K562 (cell line): ENCODE measurements around the gene ACOT13. TPM values are rescaled to one million over a fixed set of nuclear protein-coding genes. Genes with fewer than 3 reads are reported as not detected.
"Not testable (repeated sequence)": the region's sequence is repeated elsewhere in the genome, so short reads cannot be mapped to it uniquely, and the experiment has no call there.

Source experiments
- ATAC-seq: fragments of 200-7000 bp; cut with Tn5 transposase; 3 replicates; pipeline ENCODE4 v1.9.1; 2020; ENCODE audit warnings: moderate library complexity
- BruUV-seq: library from RNA; stranded (reverse); fragments of 400-500 nt; replicated peaks from 2 replicates; lab custom pipeline; 2021; lab: Mats Ljungman, UMichigan
- CTCF ChIA-PET: fragments of 300-600 bp; formaldehyde crosslinking; extraction: SDS; loops from one replicate; lab custom pipeline; 2021; ENCODE audit warnings: low intra/inter-chr PET ratio; lab: Yijun Ruan, JAX
- POLR2A ChIA-PET: fragments of 300-600, 350-650 bp; sonication (Branson Sonifier 250); formaldehyde crosslinking; extraction: SDS; loops from one replicate; lab custom pipeline; 2021; ENCODE audit warnings: antibody characterized with exemption, inconsistent platforms; lab: Yijun Ruan, JAX
- DNase-seq, 4 experiments: peaks; one replicate each; pipeline versions ENCODE4 v3.0.0 to v3.0.0-alpha.2; 2011 to 2018; ENCODE audit warnings: low spot score in 3 of 4, mixed read lengths in 3 of 4; ENCODE audit errors: extremely low read depth in 1 of 4
- FAIRE-seq: peaks from 2 replicates; lab custom pipeline; 2011; peaks lifted over from hg19 to GRCh38; lab: Jason Lieb, UNC
- H2AFZ ChIP-seq: 2 replicates; pipeline ENCODE4 v1.6.0; 2011; ENCODE audit warnings: low read depth, low read length, control low read depth, inconsistent platforms
- H3K27ac ChIP-seq: fragments of 200-600 bp; 3 replicates; pipeline ENCODE4 v1.8.0; 2011; ENCODE audit warnings: low read depth, mild to moderate bottlenecking, control low read depth, inconsistent platforms, low read length, moderate library complexity, mixed read lengths; ENCODE audit errors: extremely low read depth
- H3K27me3 ChIP-seq, 2 experiments: fragments of 300-600 bp in 1 of 2; 2 replicates in 1 of 2; 3 replicates in 1 of 2; pipeline versions ENCODE4 v1.6.0 to v1.8.0; 2011; ENCODE audit warnings: inconsistent platforms in 2 of 2, low read length in 2 of 2, mild to moderate bottlenecking in 1 of 2, mixed read lengths in 1 of 2, moderate library complexity in 1 of 2; ENCODE audit not compliant: control insufficient read depth in 2 of 2, insufficient read depth in 2 of 2
- H3K36me3 ChIP-seq: fragments of 300-600 bp; 3 replicates; pipeline ENCODE4 v1.8.0; 2011; ENCODE audit warnings: mild to moderate bottlenecking, low read length, inconsistent platforms; ENCODE audit not compliant: control insufficient read depth, insufficient read depth
- H3K4me1 ChIP-seq, 2 experiments: fragments of 200-600 bp in 1 of 2; replicated peaks in 1 of 2; 2 replicates in 1 of 2; 3 replicates in 1 of 2; pipeline versions ENCODE4 v1.5.1 to v1.8.0; 2011; ENCODE audit warnings: inconsistent platforms in 2 of 2, low read length in 2 of 2, mild to moderate bottlenecking in 1 of 2, mixed read lengths in 1 of 2, moderate library complexity in 1 of 2; ENCODE audit not compliant: control insufficient read depth in 2 of 2, insufficient read depth in 2 of 2
- H3K4me2 ChIP-seq: 2 replicates; pipeline ENCODE4 v1.6.1; 2011; ENCODE audit warnings: low read length, control low read depth, inconsistent platforms, mixed read lengths; ENCODE audit not compliant: insufficient read depth
- H3K4me3 ChIP-seq: fragments of 200-600 bp; sonication (generic), shearing (Covaris generic); 2 replicates; pipeline ENCODE4 v1.5.1; 2016; ENCODE audit warnings: control low read depth, inconsistent platforms
- H3K79me2 ChIP-seq: fragments of 200-600 bp; 3 replicates; pipeline ENCODE4 v1.8.0; 2011; ENCODE audit warnings: low read length, inconsistent platforms; ENCODE audit not compliant: control insufficient read depth, insufficient read depth
- H3K9ac ChIP-seq, 2 experiments: 2 replicates each; pipeline versions ENCODE4 v1.6.0 to v1.6.1; 2011; ENCODE audit warnings: low read depth in 2 of 2, low read length in 2 of 2, control low read depth in 1 of 2, inconsistent platforms in 1 of 2, mild to moderate bottlenecking in 1 of 2, mixed read lengths in 1 of 2; ENCODE audit not compliant: insufficient read depth in 1 of 2
- H3K9me1 ChIP-seq: one replicate; pipeline ENCODE4 v1.6.0; 2011; ENCODE audit warnings: inconsistent platforms, mild to moderate bottlenecking, low read length, moderate library complexity; ENCODE audit not compliant: control insufficient read depth, insufficient read depth
- H3K9me3 ChIP-seq: replicated peaks from 2 replicates; pipeline ENCODE4 v1.5.1; 2011; ENCODE audit warnings: low read depth, low read length, inconsistent platforms; ENCODE audit not compliant: control insufficient read depth, insufficient read depth
- H4K20me1 ChIP-seq: replicated peaks from 2 replicates; pipeline ENCODE4 v1.6.1; 2011; ENCODE audit warnings: low read length, inconsistent platforms, mixed read lengths; ENCODE audit not compliant: control insufficient read depth, insufficient read depth
- C11orf30 ChIP-seq: fragments of 450-650 bp; IDR thresholded peaks from 2 replicates; pipeline ENCODE4 v1.6.1; 2016; ENCODE audit warnings: low read depth, mild to moderate bottlenecking
- HNRNPK ChIP-seq: fragments of 200-400 bp; formaldehyde crosslinking; IDR thresholded peaks from one replicate; pipeline ENCODE4 v1.6.1; 2018; ENCODE audit warnings: mild to moderate bottlenecking, low read depth, low read length; ENCODE audit not compliant: poor library complexity, severe bottlenecking
- TFE3 ChIP-seq: fragments of 450-650 bp; formaldehyde crosslinking; IDR thresholded peaks from 2 replicates; pipeline ENCODE4 v1.4.0; 2020; ENCODE audit warnings: mild to moderate bottlenecking, mixed read lengths
- ZNF316 ChIP-seq: fragments of 450-650 bp; IDR thresholded peaks from 2 replicates; pipeline ENCODE4 v1.6.1; 2016
- ZNF512 ChIP-seq: IDR thresholded peaks from 2 replicates; pipeline ENCODE4 v1.6.1; 2016; ENCODE audit warnings: missing genetic modification characterization, missing compliant biosample characterization
- WGBS: fragments of 100-300 bp; shearing (Covaris generic); methylation state at CpG from one replicate; pipeline ENCODE4 v1.1.6; 2016; ENCODE audit warnings: low coverage, mixed read lengths; ENCODE audit not compliant: insufficient coverage; ENCODE audit errors: missing lambda C conversion rate; 5-methylcytosine and 5-hydroxymethylcytosine counted together
- in situ Hi-C: fragments of 300-500 bp; cut with MboI; formaldehyde crosslinking; loops from 4 replicates; pipeline ENCODE4 v1.15.0; 2018; ENCODE audit warnings: inconsistent platforms, mixed read lengths
- intact Hi-C: fragments of 100-400 bp; cut with micrococcal nuclease; formaldehyde crosslinking; loops from 2 replicates; pipeline ENCODE4 v1.14.2; 2022
- polyA plus RNA-seq, 8 experiments: library from polyadenylated mRNA; depleted of rRNA in 4 of 8; stranded (reverse) in 5 of 8; unstranded in 3 of 8; fragments of >200 nt; fragmentation: Nextera tagmentation in 2 of 8; fragmentation: Illumina TruSeq in 1 of 8; extraction: Ambion mirVana in 2 of 8; extraction: Trizol in 1 of 8; gene quantifications; 2 replicates each; pipeline versions ENCODE4 v1.2.1 to v1.2.3, GENCODE V29; 2011 to 2014; ENCODE audit warnings: inconsistent platforms in 1 of 8, missing spikeins in 1 of 8
- total RNA-seq, 7 experiments: library from RNA; depleted of rRNA in 6 of 7; stranded (reverse); fragments of >200 nt in 6 of 7; fragmentation: Illumina TruSeq in 2 of 7; extraction: Trizol in 2 of 7; gene quantifications; 2 replicates each; pipeline versions ENCODE4 v1.2.1 to v1.2.3, GENCODE V29; 2011 to 2021; ENCODE audit warnings: low replicate concordance in 1 of 7

Gene ACOT13
- total and polyA plus RNA-seq, 9 of the 15 experiments (the other 6 are each of a cell fraction or from before 2014, with no cell fraction given), result 14.1 to 129 (median 65.7) TPM

- ATAC-seq, H3K9me1 ChIP-seq, H3K9ac ChIP-seq, BruUV-seq, FAIRE-seq, H3K9me3 ChIP-seq, DNase-seq, in situ Hi-C loops, H3K4me1 ChIP-seq, CTCF ChIA-PET, H3K79me2 ChIP-seq, H3K4me2 ChIP-seq, H2AFZ ChIP-seq, intact Hi-C loops, H3K27ac ChIP-seq, H3K36me3 ChIP-seq, H3K4me3 ChIP-seq, H4K20me1 ChIP-seq: not testable (repeated sequence)
- WGBS, result 0% methylated on average over 5 of the region's 5 CpGs
- peaks cover 8 to 12% of the 10 kb centered on the region in 2 experiments; a peak in 3 of 5 replicates for H3K27me3 ChIP-seq
- POLR2A ChIA-PET, result interaction anchor here (1.1 kb wide), 1 partner anchor 78 kb away, joined by 3 read pairs; no protein-coding TSS in a partner anchor
These were observed 26.2 kb upstream of the ACOT13 start for GRCh38 chr6:24640631-24641030.

- Histone ChIP-seq H3K9ac (no peak overlapping the region), H3K27me3 (peaks cover 10 to 12% of the 10 kb centered on the region in 2 experiments; a peak in 3 of 5 replicates), H2AFZ (no peak overlapping the region), H3K79me2 (no peaks in the 10 kb centered on the region), H3K9me1 (no peaks in the 10 kb centered on the region), H3K4me1 (peaks cover 7 to 11% of the 10 kb centered on the region in 2 experiments; a peak in 4 of 5 replicates), H3K4me2 (no peak overlapping the region), H3K36me3 (no peaks in the 10 kb centered on the region), H3K27ac (no peak overlapping the region), H3K9me3 (no peaks in the 10 kb centered on the region), H4K20me1 (no peaks in the 10 kb centered on the region), H3K4me3 (no peak overlapping the region)
- FAIRE-seq (no peak), ATAC-seq (no peak), DNase-seq (no peak)
- ChIA-PET POLR2A (no interaction called here), CTCF (no interaction called here)
- BruUV-seq, result no TSS peak
- intact Hi-C loops, result no loop called here
- TF ChIP-seq HNRNPK (peak; percentile 47), C11orf30 (0 out of 2 replicates have a peak, but pooled peaks have one; percentile 11), ZNF316 (peak; percentile 35; the same call in 1 of the 2 replicates), ZNF512 (tag) (peak; percentile 82), TFE3 (CRISPR knock-in tag) (no peak)
- in situ Hi-C loops, result no loop called here
These were observed 24.8 kb upstream of the ACOT13 start for GRCh38 chr6:24642061-24642460.
